HFFc6 (cell line): ENCODE data around the gene DUSP19. TPM values are rescaled to one million over a fixed set of nuclear protein-coding genes. Genes with fewer than 3 reads are reported as not detected.

Experiments
- DNase-seq: peaks from one replicate; pipeline ENCODE4 v3.0.0-alpha.2; 2018
- H3K27ac Mint-ChIP-seq: 2 replicates; pipeline ENCODE4 v1.8.0; 2020; ENCODE audit warnings: mild to moderate bottlenecking, mixed read lengths
- H3K27me3 Mint-ChIP-seq: 2 replicates; pipeline ENCODE4 v1.8.0; 2021; ENCODE audit warnings: mild to moderate bottlenecking, moderate library complexity, mixed read lengths; ENCODE audit not compliant: insufficient read depth
- H3K36me3 Mint-ChIP-seq: 2 replicates; pipeline ENCODE4 v1.8.0; 2021; ENCODE audit warnings: low read depth, mixed read lengths
- H3K4me1 Mint-ChIP-seq: 2 replicates; pipeline ENCODE4 v1.8.0; 2020; ENCODE audit warnings: low read depth, mixed read lengths
- H3K4me3 Mint-ChIP-seq: 2 replicates; pipeline ENCODE4 v1.8.0; 2020; ENCODE audit warnings: mild to moderate bottlenecking, moderate library complexity, mixed read lengths
- H3K9me3 Mint-ChIP-seq: 2 replicates; pipeline ENCODE4 v1.8.0; 2020; ENCODE audit warnings: mild to moderate bottlenecking, mixed read lengths
- CTCF ChIP-seq: fragments of 200-600 bp; sonication (generic); IDR thresholded peaks from 2 replicates; pipeline ENCODE4 v1.5.0; 2021; ENCODE audit warnings: antibody characterized with exemption, mild to moderate bottlenecking
- total RNA-seq, 6 experiments: library from RNA; stranded (reverse); fragmentation: NEBNext Ultra II Directional; extraction: Animal tissue kit (Norgen Biotek cat#: 25700); gene quantifications; 2 replicates in 1 of 6; 3 replicates in 5 of 6; pipeline ENCODE4 v1.2.3, GENCODE V29; 2021

DUSP19 gene
- total RNA-seq, 6 experiments from 2014 or later, result 2.5 to 2.8 (median 2.7) TPM

- H3K36me3 Mint-ChIP-seq, result no peaks in the 10 kb centered on the region
- no peaks in the 10 kb centered on the region for H3K4me1 Mint-ChIP-seq
- H3K27me3 Mint-ChIP-seq, result peaks cover 10% of the 10 kb centered on the region
- peak; percentile 33 for DNase-seq
- no peak overlapping the region for H3K27ac Mint-ChIP-seq
- peak; percentile 76 for TF ChIP-seq CTCF
- no peaks in the 10 kb centered on the region; the same call in 1 of the 2 replicates for H3K9me3 Mint-ChIP-seq
- no peak overlapping the region for H3K4me3 Mint-ChIP-seq
Observed at GRCh38 chr2:183070942-183071844, 7.4 kb upstream of the DUSP19 start.

- no peaks in the 10 kb centered on the region for H3K36me3 Mint-ChIP-seq
- H3K27me3 Mint-ChIP-seq, result peaks cover 10% of the 10 kb centered on the region
- no peaks in the 10 kb centered on the region for H3K4me1 Mint-ChIP-seq
- TF ChIP-seq CTCF, result no peak
- H3K27ac Mint-ChIP-seq, result no peak overlapping the region
- no peak for DNase-seq
- H3K4me3 Mint-ChIP-seq, result no peak overlapping the region
- no peaks in the 10 kb centered on the region; the same call in 1 of the 2 replicates for H3K9me3 Mint-ChIP-seq
Observed at GRCh38 chr2:183072177-183072576, 6.4 kb upstream of the DUSP19 start.

DNA sequence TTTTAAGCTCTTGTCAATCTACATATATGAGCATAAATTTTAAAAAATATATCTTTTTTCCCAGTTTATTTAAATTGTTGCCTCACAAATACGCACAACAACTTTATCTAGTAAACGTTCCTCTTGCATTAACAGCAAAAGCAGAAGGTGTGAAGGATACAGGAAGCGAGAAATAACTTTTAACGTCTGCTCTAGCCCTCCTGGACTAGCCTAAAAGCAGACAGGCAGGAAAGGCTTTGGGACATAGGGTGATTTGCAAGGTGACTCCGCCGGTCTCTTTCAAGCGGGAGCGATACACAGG is 434 bp upstream of the DUSP19 start:
- H3K4me1 Mint-ChIP-seq, result peaks cover 10% of the 10 kb centered on the region
- no peaks in the 10 kb centered on the region for H3K9me3 Mint-ChIP-seq
- no peaks in the 10 kb centered on the region for H3K36me3 Mint-ChIP-seq
- no peaks in the 10 kb centered on the region for H3K27me3 Mint-ChIP-seq
- DNase-seq, result peak; percentile 7
- peak overlapping the region; percentile 94 for H3K4me3 Mint-ChIP-seq
- H3K27ac Mint-ChIP-seq, result peak overlapping the region; percentile 70
- no peak for TF ChIP-seq CTCF

DNA sequence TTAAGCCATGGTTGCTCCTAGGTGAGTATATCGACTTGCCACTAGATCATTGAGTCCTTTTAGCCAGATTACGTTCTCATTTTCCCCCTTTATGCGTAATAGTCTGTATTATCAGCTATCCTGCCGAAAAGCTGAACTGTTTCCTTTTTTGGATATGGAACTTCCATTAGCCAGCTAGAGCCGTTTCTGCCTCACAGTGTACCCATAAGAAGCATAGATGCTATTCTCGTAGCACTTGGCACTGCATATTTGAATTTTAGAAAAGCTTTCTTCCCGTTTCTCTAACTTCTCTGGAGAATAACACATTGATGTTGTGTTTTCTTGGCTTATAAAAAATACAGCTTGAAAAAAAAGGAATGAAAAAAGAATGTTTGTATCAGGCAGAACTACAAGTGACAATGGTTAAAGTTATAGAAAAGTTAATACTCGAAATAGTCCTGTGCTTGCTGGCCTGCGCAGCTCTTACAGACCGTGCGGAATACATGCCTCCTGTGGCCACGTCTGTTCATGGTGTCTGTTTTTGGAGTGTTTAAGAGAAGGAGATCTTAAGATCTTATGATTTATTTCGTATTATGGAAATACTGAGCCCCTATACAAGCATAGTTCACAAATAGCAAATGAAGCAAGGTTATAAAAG is 710 bp downstream of the DUSP19 start:
- H3K27me3 Mint-ChIP-seq, result no peaks in the 10 kb centered on the region
- H3K4me3 Mint-ChIP-seq, result peak overlapping the region; percentile 94
- H3K27ac Mint-ChIP-seq, result peak overlapping the region; percentile 70
- peaks cover 10% of the 10 kb centered on the region for H3K4me1 Mint-ChIP-seq
- peak; percentile 3 for DNase-seq
- no peaks in the 10 kb centered on the region for H3K9me3 Mint-ChIP-seq
- 0 out of 2 replicates have a peak, but pooled peaks have one; percentile 3 for TF ChIP-seq CTCF
- no peaks in the 10 kb centered on the region for H3K36me3 Mint-ChIP-seq

GRCh38 chr2:183081911-183082310 is 3.4 kb downstream of the DUSP19 start:
- no peak overlapping the region for H3K27ac Mint-ChIP-seq
- no peaks in the 10 kb centered on the region for H3K9me3 Mint-ChIP-seq
- no peak for DNase-seq
- H3K4me1 Mint-ChIP-seq, result peaks cover 10% of the 10 kb centered on the region
- no peak overlapping the region for H3K4me3 Mint-ChIP-seq
- no peaks in the 10 kb centered on the region for H3K36me3 Mint-ChIP-seq
- H3K27me3 Mint-ChIP-seq, result no peaks in the 10 kb centered on the region
- TF ChIP-seq CTCF, result no peak
